RWPE2 (cell line): ENCODE results near the gene SSPN.

Experiments
- ATAC-seq: fragments of 200-7000 bp; cut with Tn5 transposase; 3 replicates; pipeline ENCODE4 v1.9.1; 2021; ENCODE audit warnings: low read depth
- DNase-seq: peaks from one replicate; pipeline ENCODE4 v3.0.0-alpha.2; 2020; ENCODE audit warnings: low spot score
- H3K27ac ChIP-seq: fragments of 450-650 bp; 2 replicates; pipeline ENCODE4 v1.5.1; 2017; ENCODE audit warnings: mild to moderate bottlenecking; ENCODE audit not compliant: poor library complexity, severe bottlenecking
- H3K27me3 ChIP-seq: fragments of 250-450 bp; sonication (Bioruptor Pico); 2 replicates; pipeline ENCODE4 v1.5.1; 2021; ENCODE audit warnings: mild to moderate bottlenecking, moderate library complexity; ENCODE audit not compliant: insufficient read depth, poor library complexity, severe bottlenecking
- H3K36me3 ChIP-seq: fragments of 250-450 bp; sonication (Bioruptor Pico); 2 replicates; pipeline ENCODE4 v1.5.1; 2020; ENCODE audit warnings: low read depth, mild to moderate bottlenecking, moderate library complexity
- H3K4me1 ChIP-seq: fragments of 250-450 bp; sonication (Bioruptor Pico); 2 replicates; pipeline ENCODE4 v1.5.1; 2021; ENCODE audit warnings: mild to moderate bottlenecking, moderate library complexity; ENCODE audit not compliant: insufficient read depth, poor library complexity, severe bottlenecking
- H3K4me3 ChIP-seq: fragments of 250-450 bp; sonication (Bioruptor Pico); 2 replicates; pipeline ENCODE4 v1.5.1; 2021; ENCODE audit warnings: mild to moderate bottlenecking, moderate library complexity; ENCODE audit not compliant: severe bottlenecking
- H3K9me3 ChIP-seq: fragments of 250-450 bp; sonication (Bioruptor Pico); 2 replicates; pipeline ENCODE4 v1.5.1; 2021; ENCODE audit warnings: mild to moderate bottlenecking, moderate library complexity; ENCODE audit not compliant: severe bottlenecking
- CTCF ChIP-seq: fragments of 450-650 bp; IDR thresholded peaks from one replicate; pipeline ENCODE4 v1.5.1; 2017; ENCODE audit warnings: mild to moderate bottlenecking, moderate library complexity; ENCODE audit not compliant: poor library complexity, severe bottlenecking

SSPN gene

GRCh38 chr12:26224657-26225056 is 29.3 kb downstream of the SSPN start:
- Histone ChIP-seq H3K27me3 (no peaks in the 10 kb centered on the region), H3K27ac (no peak overlapping the region), H3K4me1 (no peaks in the 10 kb centered on the region), H3K4me3 (no peak overlapping the region), H3K9me3 (no peaks in the 10 kb centered on the region), H3K36me3 (no peaks in the 10 kb centered on the region)
- DNase-seq (no peak), ATAC-seq (no peak)
- TF ChIP-seq CTCF = no peak

- Histone ChIP-seq H3K36me3 (no peaks in the 10 kb centered on the region), H3K27me3 (no peaks in the 10 kb centered on the region), H3K4me1 (no peaks in the 10 kb centered on the region), H3K9me3 (no peaks in the 10 kb centered on the region), H3K27ac (no peak overlapping the region), H3K4me3 (no peak overlapping the region)
- no peak for ATAC-seq
- no peak for DNase-seq
- no peak for TF ChIP-seq CTCF
Observed at GRCh38 chr12:26226122-26226521, 30.7 kb downstream of the SSPN start.

- no peak for TF ChIP-seq CTCF
- Histone ChIP-seq H3K4me1 (no peaks in the 10 kb centered on the region), H3K27ac (no peak overlapping the region), H3K9me3 (no peaks in the 10 kb centered on the region), H3K4me3 (peak overlapping the region; percentile 13), H3K36me3 (no peaks in the 10 kb centered on the region), H3K27me3 (no peaks in the 10 kb centered on the region)
- no peak for DNase-seq
- peak; percentile 83 for ATAC-seq
Observed at GRCh38 chr12:26226629-26227360, 31.4 kb downstream of the SSPN start.

DNA sequence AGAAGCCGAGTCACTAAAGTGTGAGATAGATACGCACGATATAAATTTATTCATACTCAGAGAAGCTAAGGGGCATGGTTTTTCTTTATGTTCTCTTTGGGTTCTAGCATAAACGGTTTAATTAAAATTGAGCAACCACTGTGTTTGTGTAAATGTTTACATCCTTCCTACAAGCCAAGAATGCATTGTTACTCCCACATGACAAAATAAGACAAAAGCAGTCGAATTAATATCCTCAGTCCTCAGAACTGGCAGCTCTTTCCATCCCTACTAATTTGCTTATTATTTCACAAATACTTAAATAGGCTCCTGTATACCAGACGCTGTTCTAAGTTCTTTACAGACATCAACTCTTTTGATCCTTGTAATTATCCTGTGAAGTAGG is 32.0 kb downstream of the SSPN start:
- Histone ChIP-seq H3K4me3 (no peak overlapping the region), H3K27me3 (no peaks in the 10 kb centered on the region), H3K36me3 (no peaks in the 10 kb centered on the region), H3K9me3 (no peaks in the 10 kb centered on the region), H3K4me1 (no peaks in the 10 kb centered on the region), H3K27ac (no peak overlapping the region)
- no peak for TF ChIP-seq CTCF
- DNase-seq (no peak), ATAC-seq (no peak)

DNA sequence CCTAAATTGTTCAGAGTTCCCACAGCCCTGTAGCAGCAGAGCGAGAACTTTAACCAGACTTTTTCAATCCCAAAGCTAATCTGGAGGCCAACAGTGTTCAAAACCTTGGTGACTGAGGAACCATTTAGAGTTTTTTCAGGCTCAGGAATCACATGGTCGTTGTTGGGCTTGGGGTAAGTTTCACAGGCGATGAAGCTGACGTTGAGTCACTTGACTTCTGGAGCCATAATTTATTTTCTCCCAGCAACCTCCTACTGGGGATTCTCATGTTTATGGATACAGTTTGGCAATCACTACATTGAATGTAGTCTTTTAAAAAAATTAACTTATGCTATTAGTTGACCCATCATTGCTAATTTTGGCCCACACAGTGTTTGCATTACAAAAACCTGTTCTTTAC is 34.5 kb downstream of the SSPN start:
- H3K4me1 ChIP-seq = no peaks in the 10 kb centered on the region
- no peak overlapping the region for H3K4me3 ChIP-seq
- H3K27ac ChIP-seq = no peak overlapping the region
- no peaks in the 10 kb centered on the region for H3K27me3 ChIP-seq
- no peak for TF ChIP-seq CTCF
- H3K36me3 ChIP-seq = no peaks in the 10 kb centered on the region
- DNase-seq (no peak), ATAC-seq (no peak)
- H3K9me3 ChIP-seq = no peaks in the 10 kb centered on the region
